ENCODE measurements around the gene MINDY4. TPM values are rescaled to one million over a fixed set of nuclear protein-coding genes. Genes with fewer than 3 reads are reported as not detected.

MINDY4 gene
- total and polyA plus RNA-seq, 2 of the 8 experiments (the other 6 are each of a cell fraction or from before 2014, with no cell fraction given): 1.3 to 3.6 TPM

DNA sequence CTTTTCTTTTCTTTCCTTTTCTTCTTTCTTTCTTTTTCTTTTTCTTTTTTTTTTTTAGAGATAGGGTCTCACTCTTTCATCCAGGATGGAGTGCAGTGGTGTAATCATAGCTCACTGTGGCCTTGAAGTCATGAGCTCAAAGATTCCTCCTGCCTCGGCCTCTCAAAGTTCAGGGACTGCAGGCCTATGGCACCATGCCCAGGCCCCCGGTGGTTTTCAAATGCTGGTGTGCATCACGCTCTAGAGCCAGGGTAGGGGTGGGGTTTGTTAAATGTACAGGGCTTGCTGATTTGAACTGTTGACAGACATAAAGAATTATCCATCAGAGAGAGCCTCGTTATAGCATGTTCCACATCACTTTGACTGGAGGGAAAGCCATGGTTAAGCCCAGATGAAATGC is 5.8 kb downstream of the MINDY4 start:
- Histone ChIP-seq H3K56ac (replicated peaks; ENCODE audit: insufficient read length, low read depth, low read length) (no peak overlapping the region), H2BK5ac (ENCODE audit: low read depth, low read length) (no peak overlapping the region), H2AK5ac (ENCODE audit: low read depth, low read length) (no peak overlapping the region), H2BK120ac (replicated peaks; ENCODE audit: low read depth, low read length) (no peak overlapping the region), H3K4ac (replicated peaks; ENCODE audit: insufficient read length, low read depth, low read length) (no peak overlapping the region), H3K23ac (ENCODE audit: insufficient read length) (no peak overlapping the region), H4K20me1 (replicated peaks in 1 of 2; ENCODE audit: control insufficient read depth in 1 of 2, insufficient read depth in 2 of 2, low read length in 2 of 2) (peaks cover 0 to 1% of the 10 kb centered on the region in 2 experiments), H4K5ac (ENCODE audit: insufficient read length, low read depth, low read length) (no peak overlapping the region), H3K36me3 (ENCODE audit: control insufficient read depth in 2 of 4, insufficient read depth in 4 of 4, low read length in 3 of 4) (0 out of 8 replicates have a peak, but pooled peaks cover 0 to 3% (median 0%) of the 10 kb centered on the region in 4 experiments), H3K18ac (ENCODE audit: extremely low read depth, low read length) (no peak overlapping the region), H3K27ac (ENCODE audit: low read depth, low read length) (no peak overlapping the region), H2BK15ac (ENCODE audit: low read length) (no peak overlapping the region), H3K23me2 (ENCODE audit: low read depth, low read length) (peaks cover 2% of the 10 kb centered on the region; the same call in 1 of the 2 replicates), H3K4me1 (replicated peaks in 1 of 4; ENCODE audit: control insufficient read depth in 3 of 4, insufficient read depth in 4 of 4, low read length in 3 of 4) (peaks cover 0 to 2% (median under 1%) of the 10 kb centered on the region in 4 experiments; a peak in 3 of 7 replicates), H3K4me3 (ENCODE audit: extremely low read depth in 1 of 4, insufficient read depth in 2 of 4, low read depth in 3 of 4, low read length in 4 of 4) (no peak overlapping the region), H3K9ac (replicated peaks in 1 of 4; ENCODE audit: extremely low read depth in 1 of 4, low read depth in 3 of 4, low read length in 3 of 4) (no peak overlapping the region), H2BK20ac (ENCODE audit: low read length) (no peak overlapping the region), H4K8ac (ENCODE audit: extremely low read depth, insufficient read depth, low read length) (no peak overlapping the region), H3K79me2 (ENCODE audit: control insufficient read depth in 1 of 2, insufficient read depth in 2 of 2, low read length in 2 of 2) (peaks cover 0 to 2% of the 10 kb centered on the region in 2 experiments; a peak in 1 of 4 replicates), H3K79me1 (ENCODE audit: low read depth, low read length) (no peaks in the 10 kb centered on the region; the same call in 1 of the 2 replicates), H3K27me3 (replicated peaks in 1 of 4; ENCODE audit: control insufficient read depth in 3 of 4, extremely low read depth in 1 of 4, insufficient read depth in 3 of 4, low read length in 3 of 4) (no peaks in the 10 kb centered on the region), H3K9me3 (ENCODE audit: insufficient read depth in 2 of 2, low read depth in 1 of 2, low read length in 1 of 2) (no peaks in the 10 kb centered on the region), H3K4me2 (ENCODE audit: insufficient read depth in 1 of 2, low read depth in 2 of 2, low read length in 2 of 2) (no peak overlapping the region), H2AFZ (ENCODE audit: low read length) (no peak overlapping the region), H2BK12ac (ENCODE audit: low read depth, low read length) (no peak overlapping the region), H3K14ac (ENCODE audit: insufficient read length) (no peak overlapping the region), H4K91ac (replicated peaks; ENCODE audit: insufficient read length, low read length) (no peak overlapping the region)
- no peak for FAIRE-seq
- CTCF ChIA-PET (ENCODE audit: partially characterized antibody): interaction anchor here (0.7 to 1.1 kb wide), 2 partner anchors 30 kb away, joined by 3 to 4 read pairs; no protein-coding TSS in a partner anchor
- 87% methylated on average over 4 of the region's 4 CpGs; no CpG with 5 or more reads in 1 of the 2 experiments for WGBS, 2 experiments (ENCODE audit: extremely low coverage in 1 of 2, insufficient coverage in 1 of 2, insufficient read length in 1 of 2, insufficient replicate concordance in 2 of 2, low coverage in 1 of 2, low lambda C conversion rate in 2 of 2, missing lambda C conversion rate in 1 of 2)
- POLR2A ChIA-PET (ENCODE audit: partially characterized antibody): no interaction called here
- DNase-seq (ENCODE audit: low read depth in 1 of 2, low spot score in 2 of 2): no peak
- TF ChIP-seq JUN (IDR thresholded peaks at IDR 0.05; ENCODE audit: low read depth, low read length): no peak

Measured in H1 (cell line).